Left ventricle myocardium inferior (tissue), 1 donor: ENCODE data around the gene ZNF765. TPM values are rescaled to one million over a fixed set of nuclear protein-coding genes. Genes with fewer than 3 reads are reported as not detected.
A peak's percentile ranks its signal among the peaks of the same experiment; 100 is the strongest.
"Not testable (repeated sequence)": the region's sequence is repeated elsewhere in the genome, so short reads cannot be mapped to it uniquely, and the experiment has no call there.

ENCODE experiments used
- DNase-seq: peaks from one replicate; pipeline ENCODE4 v3.0.0-alpha.2; 2020
- H3K27ac ChIP-seq: fragments of 200-600 bp; replicated peaks from 2 replicates; pipeline ENCODE4 v1.8.0; 2021
- H3K27me3 ChIP-seq: fragments of 200-600 bp; 2 replicates; pipeline ENCODE4 v1.8.0; 2021; ENCODE audit warnings: low read depth
- H3K36me3 ChIP-seq: fragments of 200-600 bp; 2 replicates; pipeline ENCODE4 v1.8.0; 2021
- H3K4me1 ChIP-seq: fragments of 200-600 bp; 2 replicates; pipeline ENCODE4 v1.8.0; 2021
- H3K4me3 ChIP-seq: fragments of 200-600 bp; 2 replicates; pipeline ENCODE4 v1.8.0; 2021; ENCODE audit warnings: mild to moderate bottlenecking, moderate library complexity
- H3K9me3 ChIP-seq: fragments of 200-600 bp; replicated peaks from 2 replicates; pipeline ENCODE4 v1.8.0; 2021
- intact Hi-C: fragments of 100-400 bp; cut with micrococcal nuclease; formaldehyde crosslinking; loops from one replicate; pipeline ENCODE4 v1.11.0; 2022
- long read RNA-seq: library from polyadenylated mRNA; unstranded; transcript quantifications from one replicate; pipeline ENCODE4 v2.0.0, GENCODE V29; 2021
- total RNA-seq: library from RNA; stranded (reverse); fragmentation: NEBNext Ultra II Directional; extraction: Animal tissue kit (Norgen Biotek cat#: 25700); gene quantifications from one replicate; pipeline ENCODE4 v1.2.1, GENCODE V29; 2021
- TF ChIP-seq, protein P1 (sequence below): fragments of 200-600 bp; IDR thresholded peaks from 2 replicates; pipeline ENCODE4 v1.8.0; 2021; ENCODE audit warnings: antibody characterized with exemption, mild to moderate bottlenecking, borderline replicate concordance
- donor health status: DM: no; HTN: yes; CAD: no; lungs with severe emphysema.

ZNF765 gene
- 4.0 TPM for total RNA-seq
- long read RNA-seq, full-length matches to known transcripts, result 6 of 8 reads
- long read RNA-seq, partial matches to known transcripts, result 0 of 8 reads
- long read RNA-seq, other reads (novel, unspliced or antisense), result 2 of 8 reads

GRCh38 chr19:53394974-53395839 lies at the start of gene ZNF765:
Gene ZNF765 (plus strand): TSS chr19:53395149. CDS start chr19:53398016, 2,867 bp downstream.
- TF ChIP-seq, protein P1, sequence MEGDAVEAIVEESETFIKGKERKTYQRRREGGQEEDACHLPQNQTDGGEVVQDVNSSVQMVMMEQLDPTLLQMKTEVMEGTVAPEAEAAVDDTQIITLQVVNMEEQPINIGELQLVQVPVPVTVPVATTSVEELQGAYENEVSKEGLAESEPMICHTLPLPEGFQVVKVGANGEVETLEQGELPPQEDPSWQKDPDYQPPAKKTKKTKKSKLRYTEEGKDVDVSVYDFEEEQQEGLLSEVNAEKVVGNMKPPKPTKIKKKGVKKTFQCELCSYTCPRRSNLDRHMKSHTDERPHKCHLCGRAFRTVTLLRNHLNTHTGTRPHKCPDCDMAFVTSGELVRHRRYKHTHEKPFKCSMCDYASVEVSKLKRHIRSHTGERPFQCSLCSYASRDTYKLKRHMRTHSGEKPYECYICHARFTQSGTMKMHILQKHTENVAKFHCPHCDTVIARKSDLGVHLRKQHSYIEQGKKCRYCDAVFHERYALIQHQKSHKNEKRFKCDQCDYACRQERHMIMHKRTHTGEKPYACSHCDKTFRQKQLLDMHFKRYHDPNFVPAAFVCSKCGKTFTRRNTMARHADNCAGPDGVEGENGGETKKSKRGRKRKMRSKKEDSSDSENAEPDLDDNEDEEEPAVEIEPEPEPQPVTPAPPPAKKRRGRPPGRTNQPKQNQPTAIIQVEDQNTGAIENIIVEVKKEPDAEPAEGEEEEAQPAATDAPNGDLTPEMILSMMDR, result peak; percentile 72
- intact Hi-C loops, result no loop called here
- H3K36me3 ChIP-seq, result peaks cover 21% of the 10 kb centered on the region
- peak within 1 kb of the TSS; percentile 91 for H3K27ac ChIP-seq
- H3K4me3 ChIP-seq, result peak within 1 kb of the TSS; percentile 93
- DNase-seq, result peak; percentile 94
- H3K9me3 ChIP-seq, result no peaks in the 10 kb centered on the region
- peaks cover 29% of the 10 kb centered on the region for H3K4me1 ChIP-seq
- H3K27me3 ChIP-seq, result peaks cover under 1% of the 10 kb centered on the region

DNA sequence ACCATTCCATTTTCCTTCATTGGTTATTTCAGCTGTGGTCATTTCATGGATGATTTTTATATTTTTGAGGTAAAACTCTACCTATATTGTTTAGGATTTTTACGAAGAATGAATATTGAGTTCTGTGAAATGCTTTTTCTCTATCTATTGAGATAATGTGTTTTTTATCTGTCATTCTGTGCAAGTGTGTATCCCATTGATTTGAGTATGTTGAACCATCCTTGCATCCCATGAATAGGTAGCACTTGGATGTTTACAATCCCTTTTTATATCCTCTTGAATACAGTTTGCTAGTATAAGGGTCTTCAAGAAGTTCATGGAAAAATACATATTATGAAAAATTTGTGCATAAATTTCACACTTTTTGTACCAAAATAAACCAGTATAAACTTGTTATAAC lies 39.2 kb upstream of the ZNF765 start:
- no peaks in the 10 kb centered on the region for H3K4me1 ChIP-seq
- intact Hi-C loops, result no loop called here
- TF ChIP-seq, protein P1, result no peak

GRCh38 chr19:53357821-53358581 lies 36.9 kb upstream of the ZNF765 start:
- peaks cover 30% of the 10 kb centered on the region for H3K36me3 ChIP-seq
- intact Hi-C loops, result no loop called here
- peaks cover 71% of the 10 kb centered on the region for H3K9me3 ChIP-seq
- H3K4me3 ChIP-seq, result no peak overlapping the region
- H3K4me1 ChIP-seq, result no peaks in the 10 kb centered on the region
- TF ChIP-seq, protein P1, result no peak
- no peak overlapping the region for H3K27ac ChIP-seq
- no peak for DNase-seq
- H3K27me3 ChIP-seq, result no peaks in the 10 kb centered on the region

More for the DNA sequence above, 39.2 kb upstream of the ZNF765 start:
- Histone ChIP-seq H3K27me3 (no peaks in the 10 kb centered on the region), H3K27ac (no peak overlapping the region), H3K36me3 (peaks cover 53% of the 10 kb centered on the region), H3K9me3 (peaks cover 94% of the 10 kb centered on the region), H3K4me3 (no peak overlapping the region)
- DNase-seq, result no peak

DNA sequence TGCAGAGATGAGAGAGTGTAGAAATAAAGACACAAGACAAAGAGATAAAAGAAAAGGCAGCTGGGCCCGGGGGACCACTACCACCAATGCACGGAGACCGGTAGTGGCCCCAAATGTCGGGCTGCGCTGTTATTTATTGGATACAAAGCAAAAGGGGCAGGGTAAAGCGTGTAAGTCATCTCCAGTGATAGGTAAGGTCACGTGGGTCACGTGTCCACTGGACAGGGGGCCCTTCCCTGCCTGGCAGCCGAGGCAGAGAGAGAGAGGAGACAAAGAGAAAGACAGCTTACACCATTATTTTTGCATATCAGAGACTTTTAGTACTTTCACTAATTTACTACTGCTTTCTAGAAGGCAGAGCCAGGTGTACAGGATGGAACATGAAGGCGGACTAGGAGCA lies 34.9 kb upstream of the ZNF765 start:
- H3K27ac ChIP-seq, intact Hi-C loops, H3K4me1 ChIP-seq: not testable (repeated sequence)

GRCh38 chr19:53365134-53365898 lies 29.6 kb upstream of the ZNF765 start, which contains the start of gene ZNF525:
Gene ZNF525 (plus strand): TSS chr19:53365705. CDS start chr19:53372282, 6,577 bp downstream.
- DNase-seq, result peak; percentile 89
- H3K36me3 ChIP-seq, result no peaks in the 10 kb centered on the region
- no peaks in the 10 kb centered on the region for H3K27me3 ChIP-seq
- peak within 1 kb of the TSS; percentile 68 for H3K27ac ChIP-seq
- intact Hi-C loops, result no loop called here
- peaks cover 12% of the 10 kb centered on the region for H3K4me1 ChIP-seq
- TF ChIP-seq, protein P1, result peak; percentile 46
- H3K9me3 ChIP-seq, result peaks cover under 1% of the 10 kb centered on the region
- H3K4me3 ChIP-seq, result peak within 1 kb of the TSS; percentile 86

More for the DNA sequence above, 34.9 kb upstream of the ZNF765 start:
- Histone ChIP-seq H3K9me3 (peaks cover 50% of the 10 kb centered on the region), H3K36me3 (peaks cover 11% of the 10 kb centered on the region)
- H3K4me3 ChIP-seq, H3K27me3 ChIP-seq, DNase-seq: not testable (repeated sequence)
